Neutrophil (primary cell): ENCODE results near the gene CRYBB1.
"Not testable (repeated sequence)": the region's sequence is repeated elsewhere in the genome, so short reads cannot be mapped to it uniquely, and the experiment has no call there.

ENCODE experiments used
- H3K27ac ChIP-seq: fragments of 200-600 bp; sonication (generic); 2 replicates; pipeline ENCODE4 v1.5.1; 2016; ENCODE audit warnings: mild to moderate bottlenecking, moderate library complexity
- H3K27me3 ChIP-seq: fragments of 200-600 bp; sonication (generic); 2 replicates; pipeline ENCODE4 v1.6.0; 2016; ENCODE audit warnings: mild to moderate bottlenecking
- H3K36me3 ChIP-seq: fragments of 200-600 bp; sonication (generic); 2 replicates; pipeline ENCODE4 v1.5.1; 2017
- H3K4me1 ChIP-seq, 2 experiments: fragments of 200-600 bp in 1 of 2; sonication (generic) in 1 of 2; 1 replicate in 1 of 2; 2 replicates in 1 of 2; pipeline versions ENCODE4 v1.5.1 to v1.6.1; 2013 to 2016; ENCODE audit warnings: low read depth in 1 of 2, low read length in 1 of 2, mild to moderate bottlenecking in 1 of 2, moderate library complexity in 1 of 2; ENCODE audit not compliant: control insufficient read depth in 1 of 2, insufficient read depth in 1 of 2
- H3K4me3 ChIP-seq, 2 experiments: fragments of 200-600 bp in 1 of 2; sonication (generic) in 1 of 2; 1 replicate in 1 of 2; 2 replicates in 1 of 2; pipeline ENCODE4 v1.5.1; 2013 to 2016; ENCODE audit warnings: low read depth in 1 of 2, low read length in 1 of 2, mild to moderate bottlenecking in 1 of 2, moderate library complexity in 1 of 2
- H3K9me3 ChIP-seq: fragments of 200-600 bp; sonication (generic); 2 replicates; pipeline ENCODE4 v1.5.1; 2016
- TF ChIP-seq, protein P1 (sequence below): fragments of 200-600 bp; sonication (generic); IDR thresholded peaks from 2 replicates; pipeline ENCODE4 v1.5.1; 2016; ENCODE audit warnings: antibody characterized with exemption

Gene CRYBB1

DNA sequence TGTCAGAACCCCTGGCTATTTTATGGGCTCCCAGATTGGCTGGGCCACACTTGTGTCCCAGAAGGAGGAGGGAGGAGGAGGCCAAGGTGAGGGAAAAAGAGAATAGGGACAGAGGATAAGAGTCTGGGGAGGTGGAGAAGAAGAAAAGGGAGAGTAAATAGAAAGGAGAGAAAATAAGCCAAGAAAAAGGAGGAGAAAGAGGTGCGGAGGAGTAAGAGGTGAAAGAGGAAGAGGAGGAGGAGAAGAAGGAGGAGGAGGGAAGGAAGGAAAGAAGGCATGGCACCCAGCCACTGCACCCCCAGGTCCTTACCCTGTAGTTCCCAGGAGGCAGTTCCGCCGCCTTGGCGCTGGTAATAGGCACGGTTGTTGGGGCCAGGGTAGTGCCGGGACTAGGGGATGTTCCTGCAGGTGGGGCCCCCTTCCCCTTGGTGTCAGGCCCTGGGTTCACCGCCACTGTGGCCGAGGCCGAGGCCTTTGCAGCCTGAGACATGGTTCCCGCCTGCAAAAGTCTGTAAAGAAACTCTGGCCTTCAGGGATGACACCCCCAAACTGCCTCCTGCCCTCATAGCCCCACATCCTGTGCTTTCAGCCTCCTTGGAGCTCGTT, 1.9 kb downstream of the CRYBB1 start:
- H3K4me3 ChIP-seq, result no peak overlapping the region
- no peaks in the 10 kb centered on the region for H3K36me3 ChIP-seq
- H3K9me3 ChIP-seq, result no peaks in the 10 kb centered on the region
- peaks cover 22 to 27% of the 10 kb centered on the region in 2 experiments for H3K4me1 ChIP-seq
- H3K27me3 ChIP-seq, result no peaks in the 10 kb centered on the region
- TF ChIP-seq, protein P1, sequence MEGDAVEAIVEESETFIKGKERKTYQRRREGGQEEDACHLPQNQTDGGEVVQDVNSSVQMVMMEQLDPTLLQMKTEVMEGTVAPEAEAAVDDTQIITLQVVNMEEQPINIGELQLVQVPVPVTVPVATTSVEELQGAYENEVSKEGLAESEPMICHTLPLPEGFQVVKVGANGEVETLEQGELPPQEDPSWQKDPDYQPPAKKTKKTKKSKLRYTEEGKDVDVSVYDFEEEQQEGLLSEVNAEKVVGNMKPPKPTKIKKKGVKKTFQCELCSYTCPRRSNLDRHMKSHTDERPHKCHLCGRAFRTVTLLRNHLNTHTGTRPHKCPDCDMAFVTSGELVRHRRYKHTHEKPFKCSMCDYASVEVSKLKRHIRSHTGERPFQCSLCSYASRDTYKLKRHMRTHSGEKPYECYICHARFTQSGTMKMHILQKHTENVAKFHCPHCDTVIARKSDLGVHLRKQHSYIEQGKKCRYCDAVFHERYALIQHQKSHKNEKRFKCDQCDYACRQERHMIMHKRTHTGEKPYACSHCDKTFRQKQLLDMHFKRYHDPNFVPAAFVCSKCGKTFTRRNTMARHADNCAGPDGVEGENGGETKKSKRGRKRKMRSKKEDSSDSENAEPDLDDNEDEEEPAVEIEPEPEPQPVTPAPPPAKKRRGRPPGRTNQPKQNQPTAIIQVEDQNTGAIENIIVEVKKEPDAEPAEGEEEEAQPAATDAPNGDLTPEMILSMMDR, result no peak
- H3K27ac ChIP-seq, result no peak overlapping the region

- Histone ChIP-seq H3K4me1 (peaks cover 20 to 25% of the 10 kb centered on the region in 2 experiments), H3K9me3 (no peaks in the 10 kb centered on the region)
- TF ChIP-seq, protein P1, result no peak
Observed at GRCh38 chr22:26615149-26615548, 2.7 kb downstream of the CRYBB1 start.

DNA sequence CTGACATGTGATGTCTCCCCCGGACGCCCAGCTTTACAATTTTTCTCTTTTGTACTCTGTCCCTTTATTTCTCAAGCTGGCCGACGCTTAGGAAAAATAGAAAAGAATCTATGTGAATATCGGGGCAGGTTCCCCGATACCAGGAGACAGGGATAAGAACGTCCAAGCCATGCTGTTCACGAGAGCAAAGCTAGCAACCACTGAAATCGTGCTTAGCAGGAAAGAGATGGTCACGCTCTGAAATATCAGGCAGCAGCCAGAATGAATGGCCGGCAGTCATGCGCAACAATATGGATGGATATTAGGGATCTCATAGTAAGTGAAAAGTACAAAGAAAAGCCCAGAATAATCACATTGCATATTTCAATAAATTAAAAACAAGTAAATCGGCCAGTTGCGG, 3.5 kb downstream of the CRYBB1 start:
- Histone ChIP-seq H3K4me1 (peaks cover 12 to 16% of the 10 kb centered on the region in 2 experiments), H3K36me3 (no peaks in the 10 kb centered on the region), H3K4me3 (no peak overlapping the region), H3K9me3 (no peaks in the 10 kb centered on the region), H3K27me3 (no peaks in the 10 kb centered on the region), H3K27ac (no peak overlapping the region)
- TF ChIP-seq, protein P1, result no peak

More at GRCh38 chr22:26615149-26615548, 2.7 kb downstream of the CRYBB1 start:
- Histone ChIP-seq H3K27me3 (no peaks in the 10 kb centered on the region), H3K27ac (no peak overlapping the region), H3K4me3 (no peak overlapping the region), H3K36me3 (no peaks in the 10 kb centered on the region)

DNA sequence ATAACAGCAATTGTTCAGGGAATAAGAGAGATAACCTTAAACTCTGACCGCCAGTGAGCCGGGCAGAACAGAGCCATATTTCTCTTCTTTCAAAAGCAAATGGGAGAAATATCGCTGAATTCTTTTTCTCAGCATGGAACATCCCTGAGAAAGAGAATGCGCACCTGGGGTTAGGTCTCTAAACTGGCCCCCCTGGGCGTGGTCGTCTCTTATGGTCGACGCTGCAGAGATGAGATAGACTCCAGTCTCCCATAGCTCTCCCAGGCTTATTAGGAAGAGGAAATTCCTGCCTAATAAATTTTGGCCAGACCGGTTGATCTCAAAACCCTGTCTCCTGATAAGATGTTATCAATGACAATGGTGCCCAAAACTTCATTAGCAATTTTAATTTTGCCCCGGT, 4.1 kb downstream of the CRYBB1 start:
- H3K4me1 ChIP-seq, result peaks cover 12 to 15% of the 10 kb centered on the region in 2 experiments
- H3K4me3 ChIP-seq, H3K27ac ChIP-seq, H3K27me3 ChIP-seq, H3K9me3 ChIP-seq, H3K36me3 ChIP-seq: not testable (repeated sequence)

DNA sequence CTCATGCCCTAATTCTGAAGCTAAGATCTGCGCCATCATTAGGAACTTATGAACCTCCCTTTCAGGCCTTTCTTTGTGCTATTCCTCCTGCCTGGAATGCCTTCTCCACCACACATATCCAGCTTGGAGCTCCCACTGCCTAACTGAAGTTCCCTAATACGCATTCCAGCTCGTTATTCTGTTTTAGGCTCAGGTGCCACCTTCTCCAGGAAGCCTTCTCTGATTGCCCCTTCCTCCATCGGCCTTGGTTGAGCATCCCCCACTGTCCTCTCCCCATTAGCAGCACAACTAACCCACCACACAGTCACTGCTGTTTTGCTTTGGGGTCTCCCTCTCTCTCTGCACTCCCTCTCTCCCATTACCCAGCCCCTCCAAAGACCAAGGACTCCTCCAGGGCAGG, 5.2 kb downstream of the CRYBB1 start:
- Histone ChIP-seq H3K36me3 (no peaks in the 10 kb centered on the region), H3K27ac (no peak overlapping the region), H3K9me3 (no peaks in the 10 kb centered on the region), H3K4me1 (peaks cover 7 to 8% of the 10 kb centered on the region in 2 experiments), H3K27me3 (no peaks in the 10 kb centered on the region), H3K4me3 (no peak overlapping the region)
- TF ChIP-seq, protein P1, result no peak

GRCh38 chr22:26610996-26611395, 6.8 kb downstream of the CRYBB1 start:
- H3K4me1 ChIP-seq, result no peaks in the 10 kb centered on the region
- no peak overlapping the region for H3K27ac ChIP-seq
- H3K27me3 ChIP-seq, result no peaks in the 10 kb centered on the region
- H3K4me3 ChIP-seq, result no peak overlapping the region
- no peaks in the 10 kb centered on the region for H3K36me3 ChIP-seq
- TF ChIP-seq, protein P1, result no peak
- H3K9me3 ChIP-seq, result no peaks in the 10 kb centered on the region
